ENCODE measurements around the gene FAM240B. TPM values are rescaled to one million over a fixed set of nuclear protein-coding genes. Genes with fewer than 3 reads are reported as not detected.

The FAM240B gene
- total and polyA plus RNA-seq, 2 of the 13 experiments (the other 11 are each of a cell fraction or from before 2014, with no cell fraction given) = not detected

DNA sequence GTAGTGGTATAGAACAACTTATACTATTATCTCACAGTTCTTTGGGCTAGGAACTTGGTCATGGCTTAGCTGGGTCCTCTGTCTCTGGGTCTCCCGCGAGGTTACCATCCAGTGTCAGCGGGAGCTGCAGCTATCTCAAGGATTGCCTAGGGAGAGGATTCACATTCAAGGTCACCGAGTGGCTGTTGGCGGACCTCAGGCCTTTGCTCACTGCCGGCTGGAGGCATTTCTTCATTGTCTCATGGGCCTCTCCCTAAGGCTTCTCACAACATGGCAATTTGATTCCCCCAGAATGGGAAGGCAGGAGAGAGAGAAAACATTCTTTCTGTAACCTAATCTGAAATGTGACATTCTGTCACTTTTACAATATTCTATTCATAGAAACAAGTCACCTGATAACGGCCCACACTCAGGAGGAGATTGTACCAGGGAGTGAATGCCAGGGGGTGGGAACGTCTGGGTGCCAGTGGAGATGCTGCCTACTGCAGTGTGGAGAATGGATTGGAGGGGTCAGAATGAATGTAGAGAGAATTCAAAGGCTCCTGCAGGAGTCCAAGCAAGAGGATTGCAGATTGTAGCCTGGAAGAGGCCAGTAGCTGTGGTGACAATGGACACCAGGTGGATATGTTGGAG, 70.1 kb downstream of the FAM240B start (continued):
- TF ChIP-seq PBX2 (CRISPR knock-in tag; IDR thresholded peaks at IDR 0.05) (no peak), KAT8 (CRISPR knock-in tag; IDR thresholded peaks at IDR 0.05) (no peak), PAX8 (CRISPR knock-in tag; IDR thresholded peaks at IDR 0.05; ENCODE audit: borderline replicate concordance) (no peak), ZNF83 (CRISPR knock-in tag; IDR thresholded peaks at IDR 0.05; ENCODE audit: borderline replicate concordance) (no peak), SOX13 (IDR thresholded peaks at IDR 0.05) (no peak), SOX13 (CRISPR knock-in tag; conservative IDR thresholded peaks at IDR 0.05 in 1 of 2, IDR thresholded peaks at IDR 0.05 in 1 of 2) (no peak), ZNF510 (CRISPR knock-in tag; IDR thresholded peaks at IDR 0.05; ENCODE audit: low read depth) (no peak), CHD4 (IDR thresholded peaks at IDR 0.05; ENCODE audit: borderline replicate concordance, low read length) (no peak), TRIM22 (IDR thresholded peaks at IDR 0.05) (no peak)

DNA sequence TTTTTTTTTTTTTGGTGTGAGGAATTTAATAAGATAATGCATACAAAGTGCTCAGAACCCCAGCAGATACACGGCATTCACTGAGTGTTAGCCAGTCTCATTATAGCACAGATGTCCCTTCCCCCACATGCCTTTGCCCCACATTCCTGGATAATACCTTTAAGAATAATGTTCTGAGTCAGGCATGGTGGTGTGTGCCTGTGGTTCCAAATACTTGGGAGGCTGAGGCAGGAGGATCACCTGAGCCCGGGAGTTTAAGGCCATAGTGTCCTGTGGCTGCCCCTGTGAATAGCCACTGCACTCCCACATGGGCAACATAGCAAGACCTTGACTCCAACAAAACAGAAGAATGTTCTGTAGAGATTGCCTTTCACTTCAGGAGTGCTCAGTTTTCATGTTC, 75.3 kb downstream of the FAM240B start:
- no TSS peak for BruUV-seq (replicated peaks)
- Histone ChIP-seq H3K4me2 (ENCODE audit: low read depth, low read length) (no peak overlapping the region), H3K27me3 (ENCODE audit: control insufficient read depth in 1 of 2, insufficient read depth in 2 of 2, low read length in 2 of 2) (peaks cover 0 to 24% of the 10 kb centered on the region in 2 experiments; a peak in 3 of 5 replicates), H3K4me1 (ENCODE audit: insufficient read depth, low read length) (no peaks in the 10 kb centered on the region), H3K27ac (ENCODE audit: extremely low read length, insufficient read depth, low read length) (no peak overlapping the region), H4K20me1 (ENCODE audit: insufficient read depth, low read length) (no peaks in the 10 kb centered on the region), H3K9me3 (ENCODE audit: low read length) (no peaks in the 10 kb centered on the region), H3K79me2 (ENCODE audit: insufficient read depth, low read length) (no peaks in the 10 kb centered on the region), H3K36me3 (replicated peaks in 1 of 2; ENCODE audit: control insufficient read depth in 1 of 2, insufficient read depth in 2 of 2, low read length in 2 of 2) (no peaks in the 10 kb centered on the region; a peak in 1 of 5 replicates), H2AFZ (ENCODE audit: low read length) (no peak overlapping the region), H3K9ac (ENCODE audit: insufficient read depth, low read depth, low read length) (no peak overlapping the region), H3K4me3 (replicated peaks in 1 of 3; ENCODE audit: insufficient read depth in 1 of 3, low read depth in 2 of 3, low read length in 3 of 3) (no peak overlapping the region)
- intact Hi-C loops (cut with micrococcal nuclease; ENCODE audit: unreplicated experiment) = no loop called here
- ChIA-PET CTCF (ENCODE audit: low intra/inter-chr PET ratio, low total read pairs) (no interaction called here), POLR2A (no interaction called here)
- in situ Hi-C loops (cut with HindIII; ENCODE audit: extremely low pct_ligation_motif_present, low pct_unique_long_range_greater_than_20kb) = no loop called here
- DNase-seq (ENCODE audit: low spot score) (no peak), ATAC-seq (no peak), FAIRE-seq (no peak)
- WGBS (ENCODE audit: low lambda C conversion rate) = 0% methylated on average over 1 of the region's 2 CpGs
- no peak for TF ChIP-seq SIX1 (CRISPR knock-in tag; IDR thresholded peaks at IDR 0.05; ENCODE audit: borderline replicate concordance)
- TF ChIP-seq, protein P1, sequence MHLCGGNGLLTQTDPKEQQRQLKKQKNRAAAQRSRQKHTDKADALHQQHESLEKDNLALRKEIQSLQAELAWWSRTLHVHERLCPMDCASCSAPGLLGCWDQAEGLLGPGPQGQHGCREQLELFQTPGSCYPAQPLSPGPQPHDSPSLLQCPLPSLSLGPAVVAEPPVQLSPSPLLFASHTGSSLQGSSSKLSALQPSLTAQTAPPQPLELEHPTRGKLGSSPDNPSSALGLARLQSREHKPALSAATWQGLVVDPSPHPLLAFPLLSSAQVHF (CRISPR knock-in tag; IDR thresholded peaks at IDR 0.05) = no peak
- TF ChIP-seq, protein P2, sequence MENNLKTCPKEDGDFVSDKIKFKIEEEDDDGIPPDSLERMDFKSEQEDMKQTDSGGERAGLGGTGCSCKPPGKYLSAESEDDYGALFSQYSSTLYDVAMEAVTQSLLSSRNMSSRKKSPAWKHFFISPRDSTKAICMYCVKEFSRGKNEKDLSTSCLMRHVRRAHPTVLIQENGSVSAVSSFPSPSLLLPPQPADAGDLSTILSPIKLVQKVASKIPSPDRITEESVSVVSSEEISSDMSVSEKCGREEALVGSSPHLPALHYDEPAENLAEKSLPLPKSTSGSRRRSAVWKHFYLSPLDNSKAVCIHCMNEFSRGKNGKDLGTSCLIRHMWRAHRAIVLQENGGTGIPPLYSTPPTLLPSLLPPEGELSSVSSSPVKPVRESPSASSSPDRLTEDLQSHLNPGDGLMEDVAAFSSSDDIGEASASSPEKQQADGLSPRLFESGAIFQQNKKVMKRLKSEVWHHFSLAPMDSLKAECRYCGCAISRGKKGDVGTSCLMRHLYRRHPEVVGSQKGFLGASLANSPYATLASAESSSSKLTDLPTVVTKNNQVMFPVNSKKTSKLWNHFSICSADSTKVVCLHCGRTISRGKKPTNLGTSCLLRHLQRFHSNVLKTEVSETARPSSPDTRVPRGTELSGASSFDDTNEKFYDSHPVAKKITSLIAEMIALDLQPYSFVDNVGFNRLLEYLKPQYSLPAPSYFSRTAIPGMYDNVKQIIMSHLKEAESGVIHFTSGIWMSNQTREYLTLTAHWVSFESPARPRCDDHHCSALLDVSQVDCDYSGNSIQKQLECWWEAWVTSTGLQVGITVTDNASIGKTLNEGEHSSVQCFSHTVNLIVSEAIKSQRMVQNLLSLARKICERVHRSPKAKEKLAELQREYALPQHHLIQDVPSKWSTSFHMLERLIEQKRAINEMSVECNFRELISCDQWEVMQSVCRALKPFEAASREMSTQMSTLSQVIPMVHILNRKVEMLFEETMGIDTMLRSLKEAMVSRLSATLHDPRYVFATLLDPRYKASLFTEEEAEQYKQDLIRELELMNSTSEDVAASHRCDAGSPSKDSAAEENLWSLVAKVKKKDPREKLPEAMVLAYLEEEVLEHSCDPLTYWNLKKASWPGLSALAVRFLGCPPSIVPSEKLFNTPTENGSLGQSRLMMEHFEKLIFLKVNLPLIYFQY (CRISPR knock-in tag; IDR thresholded peaks at IDR 0.05; ENCODE audit: borderline replicate concordance) = no peak
- no peak for TF ChIP-seq RXRA (CRISPR knock-in tag; IDR thresholded peaks at IDR 0.05)
- TF ChIP-seq KLF9 (CRISPR knock-in tag; IDR thresholded peaks at IDR 0.05; ENCODE audit: low read depth) = no peak
- no peak for TF ChIP-seq CENPX (CRISPR knock-in tag; IDR thresholded peaks at IDR 0.05)
- no peak for TF ChIP-seq ZBTB1 (CRISPR knock-in tag; IDR thresholded peaks at IDR 0.05; ENCODE audit: borderline replicate concordance)
- no peak for TF ChIP-seq ZNF850 (CRISPR knock-in tag; conservative IDR thresholded peaks at IDR 0.05)
- no peak for TF ChIP-seq TBP (CRISPR knock-in tag; IDR thresholded peaks at IDR 0.05)
